ENCODE results near the gene BPIFA2. TPM values are rescaled to one million over a fixed set of nuclear protein-coding genes. Genes with fewer than 3 reads are reported as not detected.
"Not testable (repeated sequence)": the region's sequence is repeated elsewhere in the genome, so short reads cannot be mapped to it uniquely, and the experiment has no call there.

Gene BPIFA2
- polyA plus RNA-seq (2014; cell fraction: cytosol; rRNA removed): not detected in 2 replicates
- not detected in 2 replicates for polyA plus RNA-seq (2014; cell fraction: nucleus; rRNA removed)

DNA sequence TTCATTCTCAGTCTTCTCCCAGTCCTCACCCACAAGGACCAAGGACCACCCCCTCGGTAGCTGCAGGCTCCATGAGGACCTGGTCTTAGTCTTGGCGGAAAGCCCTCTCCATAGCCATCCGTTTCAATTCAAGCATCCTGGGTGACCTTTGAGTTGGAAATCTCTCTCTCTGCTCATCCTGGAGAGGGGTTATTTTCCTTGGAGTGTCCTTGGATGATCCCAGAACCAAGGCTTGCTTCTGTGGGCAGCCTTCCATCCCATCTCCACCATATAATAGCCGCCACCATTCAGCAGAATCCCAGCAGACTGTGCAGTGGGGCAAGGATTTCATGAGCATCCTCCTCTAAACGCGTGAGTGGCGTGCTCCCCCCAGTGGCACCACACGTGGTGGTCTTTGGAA lies at the start of gene BPIFA2:
Gene BPIFA2, plus strand, starts transcription at position 301 of the 400 bp plus-strand sequence. CDS start 987 bp downstream, outside the sequence.
- DNase-seq (ENCODE audit: low spot score): no peak

DNA sequence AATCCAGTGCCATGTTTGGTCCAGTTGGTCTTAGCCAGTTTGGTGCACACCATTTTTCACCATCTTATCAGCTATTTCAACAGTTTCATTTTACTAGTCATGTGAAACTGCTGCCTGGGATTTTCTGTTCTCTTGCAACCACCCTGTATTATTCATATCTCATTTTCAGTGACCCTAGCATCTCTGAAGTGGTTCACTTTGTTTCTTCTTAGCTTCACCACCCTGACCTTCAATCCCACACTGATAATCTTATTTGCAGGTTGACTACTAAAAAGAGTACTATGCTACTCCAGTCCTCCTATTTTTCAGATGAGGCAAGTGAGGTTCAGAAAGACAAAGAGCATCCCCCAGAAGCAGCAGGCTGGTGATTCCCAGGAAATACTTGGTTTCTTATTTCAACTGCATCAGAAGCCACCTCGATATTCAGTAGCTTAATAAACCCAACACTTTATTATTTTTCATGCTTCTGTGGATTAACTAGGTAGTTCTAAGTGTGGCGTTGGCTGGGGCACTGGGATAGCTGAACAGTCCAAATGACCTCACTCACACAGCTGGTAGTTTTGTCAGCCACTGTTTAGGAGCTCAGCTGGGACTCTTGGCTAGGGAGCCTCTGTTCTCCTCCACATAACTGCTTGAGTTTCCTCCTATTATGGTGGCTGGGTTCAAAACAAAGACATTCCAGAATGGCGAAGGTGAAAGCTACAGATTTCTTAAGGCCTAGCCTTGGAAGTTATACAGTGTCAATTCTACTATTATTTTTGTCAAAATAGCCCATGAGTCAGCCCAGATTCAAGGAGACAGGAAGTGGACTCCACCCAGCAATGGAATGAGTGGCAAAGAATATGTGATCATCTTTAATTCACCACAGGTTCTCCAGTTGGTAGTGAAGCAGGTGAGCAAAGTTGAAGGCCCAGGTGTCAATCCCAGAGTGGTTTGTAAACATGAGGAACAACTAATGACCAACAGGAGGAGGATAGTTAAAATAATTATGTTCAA lies 47.9 kb upstream of the BPIFA2 start:
- DNase-seq (ENCODE audit: low spot score): no peak

- no peak for DNase-seq (ENCODE audit: low spot score)
Measured at GRCh38 chr20:33120934-33121333, 47.0 kb upstream of the BPIFA2 start.

DNA sequence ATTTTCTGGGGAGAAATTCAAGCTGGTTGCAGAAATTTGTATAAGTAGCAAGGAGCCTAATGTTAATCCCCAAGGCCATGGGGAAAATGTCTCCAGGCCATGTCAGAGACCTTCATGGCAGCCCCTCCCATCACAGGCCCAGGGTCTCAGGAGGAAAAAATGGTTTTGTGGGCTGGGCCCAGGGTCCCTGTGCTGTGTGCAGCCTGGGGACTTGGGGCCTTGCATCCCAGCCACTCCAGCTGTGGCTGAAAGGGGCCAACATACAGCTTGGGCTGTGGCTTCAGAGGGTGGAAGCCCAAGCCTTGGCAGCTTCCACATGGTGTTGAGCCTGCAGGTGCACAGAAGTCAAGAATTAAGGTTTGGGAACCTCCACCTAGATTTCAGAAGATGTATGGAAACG lies 45.7 kb upstream of the BPIFA2 start:
- DNase-seq (ENCODE audit: low spot score): not testable (repeated sequence)

DNA sequence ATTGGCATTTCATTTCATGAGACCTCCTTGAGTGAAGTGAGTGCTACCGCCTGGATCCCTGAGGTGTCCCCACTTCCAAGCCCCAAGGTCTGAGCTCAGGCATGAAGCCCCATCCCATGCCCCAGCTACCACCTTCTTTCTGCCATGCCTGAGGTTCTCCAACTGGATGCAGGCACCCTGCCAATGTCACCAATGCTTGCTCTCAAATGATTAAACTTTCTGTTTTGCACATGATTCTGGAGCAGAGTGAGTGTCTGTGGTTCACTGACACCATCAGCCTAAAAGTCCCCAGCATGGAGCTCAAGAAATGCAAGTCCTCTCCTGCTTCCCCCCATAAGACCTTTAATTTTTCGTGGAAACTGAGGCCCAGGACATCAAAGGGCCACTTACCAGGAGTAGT lies 43.7 kb upstream of the BPIFA2 start:
- DNase-seq (ENCODE audit: low spot score): no peak

- no peak for DNase-seq (ENCODE audit: low spot score)
Measured at GRCh38 chr20:33124994-33125393, 43.0 kb upstream of the BPIFA2 start.

DNA sequence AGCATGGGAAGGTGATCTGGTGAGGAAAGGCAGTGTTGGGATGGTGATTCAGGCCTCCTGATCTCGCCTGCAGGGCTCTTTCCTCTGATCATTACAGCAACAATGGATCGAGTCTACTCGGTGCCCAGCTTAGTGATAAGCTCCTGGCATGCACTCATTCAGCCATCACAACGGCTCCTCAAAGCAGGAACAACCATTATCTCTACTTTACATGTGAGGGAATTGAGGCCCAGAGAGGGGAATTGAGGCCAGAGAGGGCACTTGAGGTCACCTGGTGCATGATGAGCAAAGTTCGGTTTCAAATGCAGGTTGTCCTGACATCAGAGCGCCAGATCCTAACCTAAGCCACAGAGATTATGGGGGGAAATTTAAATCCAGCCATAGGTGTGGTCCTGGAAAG lies 42.0 kb upstream of the BPIFA2 start:
- DNase-seq (ENCODE audit: low spot score): no peak

DNA sequence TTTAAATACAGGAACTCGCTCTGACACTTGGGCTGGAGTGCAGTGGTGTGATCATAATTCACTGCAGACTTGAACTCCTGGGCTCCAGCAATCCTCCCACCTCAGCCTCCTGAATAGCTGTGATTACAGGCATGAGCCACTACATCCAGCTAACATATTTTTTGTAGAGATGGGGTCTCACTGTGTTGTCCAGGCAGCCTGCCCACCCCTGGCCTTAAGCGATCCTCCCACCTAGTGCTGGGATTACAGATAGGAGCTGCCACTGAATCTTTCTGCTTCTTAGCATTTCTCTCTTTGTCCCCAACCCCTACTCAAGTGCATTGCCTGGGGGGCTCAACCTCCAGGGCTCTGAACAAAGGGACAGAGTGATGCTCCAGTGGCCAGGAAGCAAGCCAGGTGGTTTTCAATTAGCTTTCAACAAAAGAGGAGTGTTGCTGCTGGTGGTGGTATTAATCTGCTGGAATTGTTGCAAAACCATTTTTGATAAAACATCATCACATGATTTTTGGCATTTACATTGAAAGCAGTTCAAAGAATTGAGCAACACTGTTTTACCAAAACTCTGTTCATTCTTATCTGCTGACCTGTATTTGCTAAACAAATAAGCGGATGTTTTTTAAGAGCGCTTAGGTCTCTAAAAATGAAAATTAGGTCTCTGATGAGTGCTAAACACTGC lies 40.4 kb upstream of the BPIFA2 start:
- no peak for DNase-seq (ENCODE audit: low spot score)

DNA sequence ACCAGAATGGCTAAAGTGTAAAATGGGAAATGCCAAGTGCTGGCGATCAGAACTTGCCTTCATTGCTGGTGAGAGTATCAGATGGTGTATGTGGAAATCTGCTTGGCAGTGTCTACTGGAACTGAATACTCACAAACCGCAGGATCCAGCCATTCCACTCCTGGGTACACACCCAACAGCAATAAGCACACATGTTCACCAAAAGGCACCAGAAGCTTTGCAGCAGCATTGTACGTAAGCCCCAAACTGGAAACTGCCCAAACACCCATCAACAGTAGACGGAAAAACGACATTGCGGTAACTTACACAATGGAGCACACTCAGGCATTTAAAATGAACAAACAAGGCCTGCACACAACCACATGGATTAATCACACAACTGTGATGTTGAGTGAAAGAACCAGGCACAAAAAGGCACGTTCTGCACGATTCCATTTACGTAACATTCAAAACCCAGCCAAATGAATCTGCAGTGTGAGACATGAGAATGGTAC lies 37.3 kb upstream of the BPIFA2 start:
- DNase-seq (ENCODE audit: low spot score): no peak

GRCh38 chr20:33131949-33132473 lies 35.9 kb upstream of the BPIFA2 start:
- no peak for DNase-seq (ENCODE audit: low spot score)

GRCh38 chr20:33132513-33133372 lies 35.2 kb upstream of the BPIFA2 start:
- DNase-seq (ENCODE audit: low spot score): no peak

GRCh38 chr20:33133373-33133941 lies 34.5 kb upstream of the BPIFA2 start:
- no peak for DNase-seq (ENCODE audit: low spot score)

GRCh38 chr20:33137195-33137594 lies 30.8 kb upstream of the BPIFA2 start:
- no peak for DNase-seq (ENCODE audit: low spot score)

DNA sequence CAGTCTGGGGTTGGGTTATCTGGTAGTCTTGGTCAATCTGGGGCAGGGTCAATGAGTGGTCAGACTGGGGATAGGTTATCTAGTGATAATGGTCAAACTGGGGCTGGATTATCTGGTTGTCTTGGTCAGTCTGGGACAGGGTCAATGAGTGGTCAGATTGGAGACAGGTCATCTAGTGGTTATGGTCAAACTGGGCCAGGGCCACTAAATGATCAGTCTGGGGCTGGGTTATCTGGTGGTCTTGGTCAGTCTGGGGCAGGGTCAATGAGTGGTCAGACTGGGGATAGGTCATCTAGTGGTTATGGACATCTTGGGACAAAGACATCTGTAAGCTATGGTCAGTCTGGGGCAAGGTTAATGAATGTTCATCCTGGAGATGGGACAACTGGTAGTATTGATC lies 28.5 kb upstream of the BPIFA2 start:
- no peak for DNase-seq (ENCODE audit: low spot score)

DNA sequence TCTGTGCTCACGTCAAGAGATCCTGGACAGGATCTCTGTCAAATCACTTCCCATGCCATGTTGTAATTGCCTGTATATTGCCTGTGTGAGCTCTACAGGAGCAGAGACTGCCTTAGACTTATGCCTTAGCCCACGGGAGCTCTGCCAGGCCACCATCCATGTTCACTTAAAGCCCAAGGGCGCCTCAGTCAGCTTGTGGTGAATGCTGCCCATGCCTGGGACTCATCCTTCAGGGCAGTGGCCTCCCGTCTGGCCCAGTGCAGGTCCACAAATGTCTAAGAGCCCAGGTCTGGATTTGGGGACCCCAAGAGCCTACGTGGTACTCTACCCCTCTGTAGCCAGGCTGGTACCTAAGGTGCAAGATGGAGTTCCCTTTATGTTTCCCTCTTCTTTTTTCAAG lies 22.4 kb upstream of the BPIFA2 start:
- DNase-seq (ENCODE audit: low spot score): no peak

GRCh38 chr20:33147299-33147698 lies 20.7 kb upstream of the BPIFA2 start:
- DNase-seq (ENCODE audit: low spot score): no peak

- no peak for DNase-seq (ENCODE audit: low spot score)
Measured at GRCh38 chr20:33148040-33148439, 19.9 kb upstream of the BPIFA2 start.

DNA sequence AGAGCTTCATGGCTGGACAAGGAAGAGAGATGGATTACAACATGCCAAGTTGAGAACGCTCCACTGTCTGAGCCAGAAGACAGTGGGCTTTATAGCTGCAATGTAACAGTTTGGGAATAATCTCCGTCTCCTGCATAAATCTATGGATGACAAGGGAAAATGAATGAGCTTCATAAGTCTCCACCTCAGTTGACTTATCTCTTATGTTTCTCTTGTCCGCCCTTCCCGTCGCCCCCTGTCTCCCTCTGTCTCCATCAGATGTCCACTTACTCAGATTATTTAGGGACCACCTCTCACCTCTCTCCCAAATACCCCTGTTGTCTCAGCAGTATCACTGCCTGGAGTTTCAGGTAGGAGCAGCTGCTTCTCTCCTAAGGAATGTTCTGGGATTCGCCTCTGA lies 13.7 kb upstream of the BPIFA2 start:
- no peak for DNase-seq (ENCODE audit: low spot score)

- DNase-seq (ENCODE audit: low spot score): no peak
Measured at GRCh38 chr20:33158637-33159385, 9.1 kb upstream of the BPIFA2 start.

- DNase-seq (ENCODE audit: low spot score): no peak
Measured at GRCh38 chr20:33159713-33160112, 8.2 kb upstream of the BPIFA2 start.

All from SK-N-DZ (cell line).